ENCODE measurements around the gene HES2. TPM values are rescaled to one million over a fixed set of nuclear protein-coding genes. Genes with fewer than 3 reads are reported as not detected.
"Not testable (repeated sequence)": the region's sequence is repeated elsewhere in the genome, so short reads cannot be mapped to it uniquely, and the experiment has no call there.

HES2 gene
- total RNA-seq, 1 donor from 2014 or later: 0.19 TPM

- no peak for DNase-seq (ENCODE audit: low spot score)
Measured at GRCh38 chr1:6419397-6419803, 319 bp downstream of the HES2 start.

- DNase-seq (ENCODE audit: low spot score): no peak
Measured at GRCh38 chr1:6418668-6419396, 887 bp downstream of the HES2 start.

- DNase-seq (ENCODE audit: low spot score): no peak
Measured at GRCh38 chr1:6417961-6418667, 1.6 kb downstream of the HES2 start.

DNA sequence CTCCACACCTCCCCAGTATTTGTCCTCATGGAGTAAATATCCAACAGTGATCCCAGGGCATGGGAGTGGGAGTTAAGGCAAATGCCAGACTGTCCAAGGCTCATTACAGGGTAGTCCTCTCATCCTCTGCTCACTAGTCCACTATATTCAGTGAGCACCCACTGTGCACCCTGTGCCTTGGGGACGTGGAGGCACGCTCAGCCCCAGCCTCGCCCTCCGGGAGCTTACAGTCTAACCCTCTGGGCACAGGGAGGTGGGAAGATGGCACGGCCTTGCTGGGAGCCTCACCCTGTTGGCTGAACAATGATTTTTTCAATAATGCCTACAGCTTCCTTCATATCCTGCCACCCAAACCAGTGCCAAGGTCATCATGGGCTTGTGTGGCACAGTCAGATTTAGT, 2.8 kb downstream of the HES2 start:
- DNase-seq (ENCODE audit: low spot score): no peak

DNA sequence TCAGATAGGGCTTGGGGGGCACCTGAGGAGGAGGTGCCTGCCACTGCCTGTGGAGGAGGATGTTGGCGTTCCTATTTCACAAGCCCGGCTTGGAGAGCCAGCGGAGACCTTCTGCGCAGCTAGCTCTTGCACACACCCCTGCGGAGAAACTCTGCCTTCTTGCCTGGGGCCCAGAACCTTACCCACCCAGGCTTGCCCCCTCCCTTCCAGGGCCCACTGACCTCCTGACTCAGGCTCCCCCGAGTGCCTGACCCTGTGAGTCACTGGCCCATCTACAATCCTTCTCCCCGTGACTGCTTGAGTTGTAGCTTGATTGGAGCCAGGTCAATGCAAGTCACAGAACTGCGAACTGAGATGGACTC, 3.4 kb downstream of the HES2 start:
- no peak for DNase-seq (ENCODE audit: low spot score)

GRCh38 chr1:6414881-6415626, 4.7 kb downstream of the HES2 start:
- no peak for DNase-seq (ENCODE audit: low spot score)

DNA sequence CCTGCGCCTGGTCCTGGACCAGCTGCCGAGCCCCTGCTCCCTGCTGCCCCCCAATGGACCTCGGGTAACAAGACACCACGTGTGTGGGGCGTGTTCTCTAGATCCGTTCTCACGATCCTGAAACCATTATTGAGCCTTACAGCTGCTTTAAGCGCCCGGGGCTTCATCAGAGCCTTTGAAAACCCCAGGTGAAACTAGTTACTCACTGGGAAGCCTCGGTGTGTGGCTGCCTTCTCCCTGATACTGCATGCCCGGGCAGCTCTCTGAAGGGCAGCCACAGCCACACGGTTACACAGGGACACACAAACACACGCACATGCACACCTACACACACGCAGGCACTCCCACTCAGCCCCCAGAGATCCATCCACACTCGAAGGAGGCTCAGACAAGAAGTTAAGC, 5.3 kb downstream of the HES2 start:
- DNase-seq (ENCODE audit: low spot score): no peak

DNA sequence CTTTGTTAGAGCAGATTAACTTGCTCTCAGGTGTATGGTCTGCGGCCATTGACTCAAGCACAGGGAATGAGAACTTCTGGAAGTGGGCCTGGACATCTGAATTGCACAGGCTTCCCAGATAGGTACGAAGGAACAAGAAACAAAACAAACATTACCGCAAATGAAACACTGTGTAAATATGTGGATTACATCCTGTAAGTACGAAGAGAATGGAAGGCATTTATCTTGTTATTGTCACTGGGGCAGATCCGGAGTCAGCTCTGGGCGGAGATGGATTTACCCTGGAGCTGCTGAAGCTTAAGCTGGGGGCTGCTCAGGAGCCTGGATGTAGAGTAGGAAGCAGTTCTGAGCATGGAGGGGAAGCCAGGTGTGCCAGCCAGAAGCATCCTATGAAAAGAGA, 6.8 kb downstream of the HES2 start:
- no peak for DNase-seq (ENCODE audit: low spot score)

DNA sequence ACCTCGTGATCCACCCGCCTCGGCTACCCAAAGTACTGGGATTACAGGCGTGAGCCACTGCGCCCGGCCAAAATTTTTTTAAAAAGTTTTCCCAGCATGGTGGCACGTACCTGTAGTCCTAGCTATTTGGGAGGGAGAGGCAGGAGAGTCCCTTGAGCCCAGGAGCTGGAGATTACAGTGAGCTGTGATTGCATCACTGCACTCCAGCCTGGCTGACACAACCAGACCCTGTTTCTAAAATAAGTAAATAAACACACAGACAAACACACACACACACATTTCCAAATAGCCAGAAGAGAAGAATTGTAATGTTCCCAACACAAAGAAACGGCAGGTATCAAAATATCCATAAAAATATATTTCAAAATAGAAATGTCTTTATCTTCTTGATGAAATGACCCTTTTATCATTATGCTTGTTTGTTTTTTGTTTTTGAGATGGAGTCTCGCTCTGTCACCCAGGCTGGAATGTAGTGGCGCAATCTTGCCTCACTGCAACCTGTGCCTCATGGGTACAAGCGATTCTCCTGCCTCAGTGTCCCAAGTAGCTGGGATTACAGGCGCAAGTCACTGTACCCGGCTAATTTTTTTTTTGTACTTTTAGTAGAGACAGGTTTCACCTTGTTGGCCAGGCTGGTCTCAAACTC, 9.3 kb downstream of the HES2 start:
- no peak for DNase-seq (ENCODE audit: low spot score)

DNA sequence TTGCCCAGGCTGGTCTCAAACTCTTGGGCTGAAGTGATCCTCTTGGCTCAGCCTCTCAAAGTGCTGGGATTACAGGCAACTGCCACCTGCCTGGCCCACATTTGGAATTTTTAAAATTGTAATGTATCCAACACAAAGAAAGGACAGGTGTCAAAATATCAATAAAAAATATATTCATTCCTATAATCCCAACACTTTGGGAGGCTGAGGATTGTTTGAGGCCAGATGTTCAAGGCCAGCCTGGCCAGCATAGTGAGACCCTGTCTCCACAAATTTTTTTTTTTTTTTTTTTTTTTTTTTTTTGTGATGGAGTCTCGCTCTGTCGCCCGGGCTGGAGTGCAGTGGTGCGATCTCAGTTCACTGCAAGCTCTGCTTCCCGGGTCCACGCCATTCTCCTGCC, 10.0 kb downstream of the HES2 start:
- DNase-seq (ENCODE audit: low spot score): no peak

GRCh38 chr1:6409053-6409452, 10.7 kb downstream of the HES2 start:
- no peak for DNase-seq (ENCODE audit: low spot score)

DNA sequence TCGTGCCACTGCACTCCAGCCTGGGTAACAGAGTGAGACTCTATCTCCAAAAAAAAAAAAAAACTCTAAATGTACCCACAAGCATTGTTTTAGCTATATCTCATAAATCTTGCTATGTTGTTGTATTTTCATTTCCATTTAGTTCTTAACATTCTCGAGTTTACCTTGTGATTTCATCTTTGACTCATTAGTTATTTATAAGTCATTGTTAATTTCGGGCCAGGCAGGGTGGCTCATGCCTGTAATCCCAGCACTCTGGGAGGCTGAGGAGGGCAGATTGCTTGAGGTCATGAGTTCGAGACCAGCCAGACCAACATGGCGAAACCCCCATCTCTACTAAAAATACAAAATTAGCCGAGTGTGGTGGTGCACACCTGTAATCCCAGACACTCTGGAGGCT, 11.7 kb downstream of the HES2 start:
- DNase-seq (ENCODE audit: low spot score): no peak

GRCh38 chr1:6401673-6402072, 18.0 kb downstream of the HES2 start:
- no peak for DNase-seq (ENCODE audit: low spot score)

DNA sequence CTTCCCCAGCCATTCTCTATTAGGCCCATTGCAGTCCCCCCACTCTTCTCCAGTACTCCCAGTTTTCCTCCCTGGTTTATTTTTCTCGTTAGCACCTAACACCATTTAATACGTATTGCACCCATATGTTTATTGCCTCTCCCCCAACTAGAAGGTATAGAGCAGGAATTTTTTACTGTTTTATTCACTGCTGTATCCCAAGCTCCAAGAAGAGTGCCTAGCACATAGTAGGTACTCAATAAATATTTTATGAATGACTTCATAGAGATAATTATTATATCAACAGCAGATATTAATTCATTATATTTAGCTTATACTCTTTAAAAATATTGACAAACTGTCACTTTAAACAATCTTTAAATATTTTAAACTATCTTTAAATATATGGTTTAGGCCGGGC, 20.4 kb downstream of the HES2 start:
- DNase-seq (ENCODE audit: low spot score): no peak

DNA sequence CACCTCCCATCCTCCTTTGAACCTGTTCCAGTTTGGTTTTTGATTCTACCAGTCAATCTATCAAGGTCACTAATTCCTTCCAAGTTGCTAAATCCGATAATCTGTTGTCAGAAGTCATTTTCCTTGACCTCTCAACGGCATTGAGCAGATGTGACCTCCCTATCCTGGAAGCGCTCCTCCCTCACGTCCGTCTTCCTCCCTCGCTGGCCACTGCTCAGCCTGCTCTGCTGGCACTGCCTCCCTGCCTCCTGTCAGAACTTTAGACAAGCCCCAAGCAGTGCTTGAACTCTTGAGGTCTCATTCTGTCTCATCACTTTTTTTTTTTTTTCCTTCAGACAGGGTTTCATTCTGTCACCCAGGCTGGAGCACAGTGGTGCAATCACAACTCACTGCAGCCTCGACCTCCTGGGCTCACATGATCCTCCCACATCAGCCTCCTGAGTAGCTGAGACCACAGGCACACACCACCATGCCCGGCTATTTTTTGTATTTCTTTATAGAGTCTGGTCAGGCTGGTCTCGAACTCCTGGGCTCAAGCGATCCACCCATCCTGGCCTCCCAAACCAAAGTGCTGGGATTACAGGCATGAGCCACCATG, 21.8 kb downstream of the HES2 start:
- no peak for DNase-seq (ENCODE audit: low spot score)

GRCh38 chr1:6396998-6397397, 22.7 kb downstream of the HES2 start:
- DNase-seq (ENCODE audit: low spot score): no peak

GRCh38 chr1:6395781-6396244, 23.9 kb downstream of the HES2 start:
- DNase-seq (ENCODE audit: low spot score): not testable (repeated sequence)

DNA sequence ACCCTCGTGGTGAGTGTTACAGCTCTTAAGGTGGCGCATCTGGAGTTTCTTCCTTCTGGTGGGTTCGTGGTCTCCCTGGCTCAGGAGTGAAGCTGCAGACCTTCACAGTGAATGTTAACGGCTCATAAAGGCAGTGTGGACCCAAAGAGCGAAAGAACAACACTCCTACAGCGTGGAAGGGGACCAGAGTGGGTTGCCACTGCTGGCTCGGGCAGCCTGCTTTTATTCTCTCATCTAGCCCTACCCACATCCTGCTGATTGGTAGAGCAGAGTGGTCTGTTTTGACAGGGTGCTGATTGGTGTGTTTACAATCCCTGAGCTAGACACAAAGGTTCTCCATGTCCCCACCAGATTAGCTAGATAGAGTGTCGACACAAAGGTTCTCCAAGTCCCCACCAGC, 24.6 kb downstream of the HES2 start:
- DNase-seq (ENCODE audit: low spot score): not testable (repeated sequence)

- DNase-seq (ENCODE audit: low spot score): peak; percentile 93
Measured at GRCh38 chr1:6393400-6394187, 26.1 kb downstream of the HES2 start, which contains the start of gene ACOT7. ACOT7 (minus strand) TSS chr1:6393767; CDS start chr1:6393399, 368 bp downstream.

GRCh38 chr1:6392809-6393399, 26.8 kb downstream of the HES2 start:
- no peak for DNase-seq (ENCODE audit: low spot score)

Measured in mesenteric fat pad (tissue), 1 donor.